ENCODE results near the gene TACC3.

TACC3 gene

GRCh38 chr4:1705732-1706131 lies 15.6 kb upstream of the TACC3 start:
- DNase-seq: no peak

GRCh38 chr4:1706358-1706757 lies 15.0 kb upstream of the TACC3 start:
- DNase-seq: no peak

- DNase-seq: no peak
Observed at GRCh38 chr4:1708581-1708980, 12.7 kb upstream of the TACC3 start.

- DNase-seq: no peak
Observed at GRCh38 chr4:1711055-1711570, 10.2 kb upstream of the TACC3 start.

- no peak for DNase-seq
Observed at GRCh38 chr4:1711571-1712215, 9.6 kb upstream of the TACC3 start.

DNA sequence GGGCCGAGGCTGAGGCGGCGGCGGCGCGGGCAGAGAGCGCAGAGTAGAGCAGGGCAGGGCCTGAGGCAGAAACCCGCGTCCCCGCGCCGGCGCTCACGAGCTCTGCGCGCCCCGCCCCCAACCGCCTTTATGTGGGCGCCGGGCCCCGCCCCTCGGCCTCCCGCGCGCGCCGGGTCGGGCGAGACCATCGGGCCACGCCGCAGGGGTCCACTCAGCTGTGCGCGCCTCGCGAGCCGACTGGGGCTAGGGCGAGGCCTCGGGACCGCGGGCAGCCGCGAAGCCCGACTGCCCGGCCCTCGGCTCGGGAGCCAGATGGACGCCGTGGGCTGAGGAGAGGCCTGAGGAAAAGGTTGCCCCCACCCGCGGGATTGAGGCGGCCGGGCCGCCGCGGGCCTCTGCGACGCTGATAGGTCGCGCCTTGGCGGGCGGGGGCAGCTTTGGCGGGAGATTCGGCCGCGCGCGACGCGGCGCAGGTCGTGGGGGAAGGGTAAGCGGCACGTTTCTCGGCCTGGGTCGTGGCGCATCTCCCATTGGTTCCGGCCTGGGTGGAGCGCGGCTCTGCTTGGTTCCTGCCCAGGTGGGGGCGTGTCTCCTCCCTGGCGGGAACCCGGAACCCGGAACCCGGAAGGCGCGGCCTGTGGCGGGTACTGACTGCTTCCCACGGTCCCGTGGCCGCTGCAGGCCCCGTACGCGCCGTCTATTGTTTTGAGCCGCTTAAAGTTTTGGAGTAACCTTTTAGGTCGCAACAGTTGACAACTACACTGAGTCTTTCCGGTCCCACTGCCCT lies 8.9 kb upstream of the TACC3 start, which contains the start of gene SLBP:
SLBP (minus strand) TSS at position 104 of the 787 bp plus-strand sequence. CDS start 131 bp downstream, outside the sequence.
- peak; percentile 94 for DNase-seq

DNA sequence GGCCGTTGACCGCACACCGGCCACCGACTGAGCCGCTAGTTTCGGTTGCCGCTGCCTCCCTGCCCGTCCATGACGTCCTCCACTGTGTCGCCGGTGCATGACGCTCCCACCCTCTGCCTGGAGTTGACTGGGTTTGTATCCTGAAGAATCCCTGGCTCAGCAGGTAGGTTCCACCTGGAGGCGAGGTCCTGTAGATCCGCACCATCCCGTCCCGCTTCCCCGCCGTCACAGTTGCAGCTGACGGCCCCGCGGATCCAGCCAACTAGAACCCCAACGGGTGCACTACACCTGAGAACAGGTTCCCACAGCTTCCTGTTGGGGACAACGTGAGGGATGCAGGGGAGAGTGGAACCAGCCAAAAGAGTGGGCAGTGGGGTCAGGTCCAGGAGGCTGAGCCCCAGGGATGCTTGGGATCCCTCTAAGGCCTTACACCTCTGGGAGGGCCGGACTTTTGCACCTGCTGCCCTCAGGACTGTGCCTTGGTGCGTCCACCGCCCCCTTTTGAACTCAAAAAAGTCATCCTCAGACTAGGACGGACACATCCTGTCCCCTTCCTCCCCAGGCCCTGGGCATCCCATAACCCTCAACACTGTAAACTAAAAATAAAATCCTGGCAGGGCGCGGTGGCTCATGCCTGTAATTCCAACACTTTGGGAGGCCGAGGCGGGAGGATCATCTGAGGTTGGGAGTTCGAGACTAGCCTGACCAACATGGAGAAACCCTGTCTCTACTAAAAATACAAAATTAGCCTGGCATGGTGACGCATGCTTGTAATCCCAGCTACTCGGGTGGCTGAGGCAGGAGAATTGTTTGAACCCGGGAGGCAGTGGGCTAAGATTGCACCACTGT lies 8.1 kb upstream of the TACC3 start:
- no peak for DNase-seq

- DNase-seq: no peak
Observed at GRCh38 chr4:1714303-1715001, 6.9 kb upstream of the TACC3 start.

GRCh38 chr4:1715002-1715758 lies 6.1 kb upstream of the TACC3 start:
- DNase-seq: no peak

GRCh38 chr4:1716065-1716945 lies 5.0 kb upstream of the TACC3 start:
- DNase-seq: no peak

DNA sequence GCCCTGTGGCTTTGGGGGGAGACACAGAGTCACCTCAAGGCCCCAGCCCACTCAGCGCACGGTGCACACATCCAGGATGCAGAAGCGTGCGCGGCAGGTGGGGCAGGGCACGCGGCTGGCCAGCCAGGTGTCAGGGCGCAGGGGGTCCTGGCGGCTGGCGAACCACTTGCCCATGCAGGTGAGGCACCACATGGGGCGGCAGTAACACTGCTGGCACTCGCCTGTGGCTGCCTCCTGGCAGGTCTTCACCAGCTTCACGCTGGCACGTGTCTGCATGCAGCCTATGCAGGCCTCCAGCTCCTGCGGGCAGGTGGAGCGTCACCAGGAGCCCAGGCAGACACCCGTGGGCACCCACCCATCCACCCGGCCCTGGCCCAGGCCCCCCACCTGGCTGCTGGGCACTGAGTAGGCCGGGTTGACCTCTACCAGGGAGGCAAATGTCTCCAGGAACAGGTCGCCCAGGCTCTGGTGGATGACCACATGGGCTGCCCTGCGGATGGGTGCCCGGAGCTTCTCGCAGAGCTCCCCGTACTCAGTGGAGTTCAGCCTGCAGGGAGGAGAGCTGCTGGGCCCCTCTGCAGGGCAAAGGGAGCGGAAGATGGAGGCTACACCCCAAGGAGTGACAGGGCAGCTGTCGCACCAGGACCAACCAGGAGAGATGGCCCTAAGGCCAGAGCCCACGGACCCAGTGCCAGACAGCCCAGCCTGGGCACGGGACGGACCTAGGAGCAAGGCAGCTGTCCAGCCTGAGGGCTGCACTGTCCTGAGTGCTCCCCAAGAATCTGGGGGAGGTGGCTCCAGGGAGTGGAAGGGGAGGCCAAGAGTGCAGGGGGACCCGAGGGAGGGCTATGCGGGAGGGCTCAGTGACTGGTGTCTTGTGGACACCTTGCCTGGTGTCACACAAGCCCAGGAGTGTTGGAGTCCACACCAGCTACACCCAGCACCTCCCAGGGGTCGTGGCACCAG lies 3.9 kb upstream of the TACC3 start:
- no peak for DNase-seq

- no peak for DNase-seq
Observed at GRCh38 chr4:1718095-1718850, 3.0 kb upstream of the TACC3 start.

DNA sequence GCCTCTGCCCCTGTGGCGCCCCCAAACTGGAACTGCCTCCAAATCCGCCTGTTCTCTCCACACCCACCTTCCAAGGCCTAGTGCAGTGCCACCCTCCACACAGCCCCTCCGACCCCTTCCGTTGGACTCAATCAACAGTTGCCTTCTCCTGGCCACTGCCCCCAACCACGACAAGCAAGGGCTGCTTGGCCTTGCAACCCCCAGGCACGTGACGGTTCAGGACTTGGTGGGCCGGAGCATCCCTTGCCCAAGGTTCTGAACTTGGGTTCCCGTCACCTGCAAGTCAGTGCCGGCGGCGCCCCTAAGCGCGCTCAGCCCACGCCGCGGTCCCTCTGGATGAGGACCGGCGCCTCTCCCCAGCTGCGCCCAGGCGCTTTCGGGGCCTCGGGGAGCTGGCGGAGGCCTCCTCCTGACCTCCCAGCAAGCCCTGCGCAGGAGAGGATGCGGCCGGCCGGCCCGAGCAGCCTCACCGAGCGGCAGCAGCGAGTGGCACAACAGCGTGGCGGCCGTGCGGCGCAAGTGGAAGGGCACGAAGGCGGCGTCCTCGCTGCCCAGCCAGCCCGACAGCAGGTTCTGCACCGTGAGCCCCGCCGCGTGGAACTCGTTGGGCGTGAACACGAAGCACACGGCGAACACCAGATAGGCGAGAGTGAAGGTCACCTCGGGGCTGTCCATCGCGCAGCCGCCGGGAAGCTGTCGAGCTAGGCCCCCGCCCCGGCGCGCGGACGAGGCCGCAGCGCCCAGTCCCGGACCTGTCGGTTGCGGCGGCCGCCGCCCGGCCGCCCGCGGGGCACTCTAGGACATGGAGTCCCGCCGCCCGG lies 948 bp upstream of the TACC3 start:
- no peak for DNase-seq

DNA sequence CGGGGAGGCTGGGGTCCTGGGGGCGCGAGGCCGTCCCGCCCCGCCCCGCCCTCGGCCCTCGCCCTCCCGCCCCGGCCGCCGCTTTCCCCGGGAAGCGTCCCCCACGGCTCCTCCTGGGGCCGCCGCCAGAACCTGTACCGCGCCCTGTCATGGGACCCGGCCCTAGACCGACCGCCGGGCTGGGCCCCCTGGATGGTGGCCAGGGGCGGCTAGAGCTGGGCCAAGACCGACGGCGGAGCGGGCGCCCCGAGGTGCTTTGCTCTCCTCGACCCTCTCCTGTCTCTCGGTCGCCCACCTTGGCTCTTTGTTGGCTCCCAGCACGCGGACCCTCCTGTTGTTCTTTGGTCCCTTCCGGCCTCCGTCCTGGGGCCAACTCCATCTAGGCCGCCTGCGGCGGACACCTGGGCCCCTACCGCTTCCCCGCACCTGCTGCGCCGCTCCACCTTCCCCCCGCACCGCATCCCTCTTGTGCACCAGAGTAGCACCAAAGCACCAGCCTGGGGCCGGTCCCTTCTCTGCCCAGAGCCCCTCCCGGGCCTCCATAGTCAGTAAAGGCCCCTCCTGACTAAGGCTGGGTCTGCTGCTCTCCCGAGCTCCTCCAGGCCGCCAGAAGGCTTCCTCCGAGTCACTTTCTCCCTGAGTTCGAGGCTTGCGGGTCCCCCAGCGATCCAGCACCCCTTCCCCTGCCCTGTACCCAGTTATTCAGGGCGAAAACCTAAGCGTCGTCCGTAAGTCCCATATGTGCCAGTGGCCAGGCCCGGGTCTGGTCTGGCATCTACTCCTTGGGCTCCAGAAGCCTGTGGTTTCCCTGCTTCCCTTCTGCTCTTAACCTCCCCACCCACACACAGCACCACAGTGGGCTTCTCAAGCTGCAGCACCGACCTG lies 587 bp downstream of the TACC3 start:
- no peak for DNase-seq

DNA sequence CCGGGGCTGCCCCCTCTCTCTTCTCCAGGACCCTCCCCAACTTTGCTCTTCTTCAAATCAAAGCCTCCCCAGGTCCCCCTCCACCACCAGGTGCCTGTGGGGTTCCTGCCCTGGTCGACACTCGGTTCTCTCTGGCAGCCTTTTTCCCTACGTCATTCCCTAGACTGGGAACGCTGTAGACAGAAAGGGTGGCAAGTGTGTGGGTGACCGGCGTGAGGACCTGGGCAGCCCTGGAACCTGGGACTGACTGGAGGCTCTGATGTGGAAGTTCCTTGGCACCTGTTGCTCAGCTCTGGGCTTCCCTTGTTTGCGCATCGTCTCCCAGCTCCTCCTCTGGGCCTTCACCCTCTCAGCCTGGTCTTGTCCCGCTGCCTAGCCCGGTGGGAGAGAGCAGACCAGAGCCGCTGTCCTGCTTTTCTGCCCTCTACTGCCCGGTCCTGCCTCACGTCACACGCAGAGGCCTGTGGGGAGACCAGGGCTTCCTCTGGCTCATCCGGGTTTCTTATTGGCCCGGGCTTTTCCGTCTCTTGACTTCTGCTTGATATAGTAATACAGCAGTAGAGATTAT lies 1.3 kb downstream of the TACC3 start:
- DNase-seq: no peak

DNA sequence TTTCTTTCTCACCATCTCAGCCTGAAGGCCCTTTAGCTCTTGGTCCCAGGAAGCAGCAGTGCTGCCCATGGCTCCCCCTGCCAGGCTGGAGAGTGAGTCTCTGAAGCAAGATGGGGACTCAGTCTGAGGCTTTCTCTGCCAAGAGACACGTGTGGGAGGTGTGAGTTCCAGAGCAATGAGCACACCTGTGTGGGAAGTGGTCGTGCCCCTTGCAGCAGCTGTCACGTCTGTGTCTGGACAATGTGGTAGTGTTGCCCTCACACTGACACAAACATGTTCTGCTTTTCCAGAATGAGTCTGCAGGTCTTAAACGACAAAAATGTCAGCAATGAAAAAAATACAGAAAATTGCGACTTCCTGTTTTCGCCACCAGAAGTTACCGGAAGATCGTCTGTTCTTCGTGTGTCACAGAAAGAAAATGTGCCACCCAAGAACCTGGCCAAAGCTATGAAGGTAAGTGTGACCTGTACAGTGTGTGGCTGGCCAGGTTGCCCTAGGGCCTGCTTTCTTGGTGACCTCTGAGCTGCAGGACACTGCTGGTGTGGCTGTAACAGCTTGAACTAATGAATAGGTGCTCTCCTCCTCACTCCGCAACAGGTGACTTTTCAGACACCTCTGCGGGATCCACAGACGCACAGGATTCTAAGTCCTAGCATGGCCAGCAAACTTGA lies 1.9 kb downstream of the TACC3 start:
- no peak for DNase-seq
